Measurements from ENCODE around the gene SBF1. TPM values are rescaled to one million over a fixed set of nuclear protein-coding genes. Genes with fewer than 3 reads are reported as not detected.

The SBF1 gene
- total and polyA plus RNA-seq, 2 donors (not counting 1 experiment from before 2014, with no cell fraction given) = 13.5 to 75.8 TPM

- peak overlapping the region; percentile 66 for H3K9ac ChIP-seq (ENCODE audit: insufficient read depth, low read length)
- peaks cover 3% of the 10 kb centered on the region for H3K4me1 ChIP-seq (ENCODE audit: control insufficient read depth, extremely low read depth, insufficient read depth, low read length)
- peak overlapping the region; percentile 73 to 89 (median 77) for H3K4me3 ChIP-seq (replicated peaks in 1 of 4; ENCODE audit: control extremely low read depth in 1 of 4, insufficient read depth in 1 of 4, low read depth in 3 of 4, low read length in 4 of 4)
- peaks cover 51% of the 10 kb centered on the region for H3K79me2 ChIP-seq (ENCODE audit: control insufficient read depth, insufficient read depth, low read length)
- H3K4me2 ChIP-seq (ENCODE audit: extremely low read depth, insufficient read depth, low read length) = peak overlapping the region; percentile 99
- no peaks in the 10 kb centered on the region for H4K20me1 ChIP-seq (ENCODE audit: control insufficient read depth, extremely low read depth, insufficient read depth, low read length)
- no peak overlapping the region for H2AFZ ChIP-seq (ENCODE audit: low read length)
- H3K27me3 ChIP-seq (ENCODE audit: control insufficient read depth, insufficient read depth, low read length) = no peaks in the 10 kb centered on the region
- DNase-seq (ENCODE audit: low read depth in 2 of 2) = no peak
- H3K36me3 ChIP-seq (ENCODE audit: control insufficient read depth, insufficient read depth, low read length) = peaks cover 14% of the 10 kb centered on the region
- TF ChIP-seq CTCF (conservative IDR thresholded peaks at IDR 0.05 in 1 of 2, IDR thresholded peaks at IDR 0.05 in 1 of 2; ENCODE audit: low read depth in 1 of 2, low read length in 2 of 2) (no peak), EZH2 (IDR thresholded peaks at IDR 0.05; ENCODE audit: low read length, missing control alignments) (no peak)
- no peaks in the 10 kb centered on the region for H3K9me3 ChIP-seq (ENCODE audit: control insufficient read depth, insufficient read depth, low read depth, low read length)
- peak overlapping the region; percentile 90 for H3K27ac ChIP-seq (ENCODE audit: insufficient read depth, low read length)
These were observed 34.1 kb upstream of the SBF1 start for GRCh38 chr22:50508897-50509296.

DNA sequence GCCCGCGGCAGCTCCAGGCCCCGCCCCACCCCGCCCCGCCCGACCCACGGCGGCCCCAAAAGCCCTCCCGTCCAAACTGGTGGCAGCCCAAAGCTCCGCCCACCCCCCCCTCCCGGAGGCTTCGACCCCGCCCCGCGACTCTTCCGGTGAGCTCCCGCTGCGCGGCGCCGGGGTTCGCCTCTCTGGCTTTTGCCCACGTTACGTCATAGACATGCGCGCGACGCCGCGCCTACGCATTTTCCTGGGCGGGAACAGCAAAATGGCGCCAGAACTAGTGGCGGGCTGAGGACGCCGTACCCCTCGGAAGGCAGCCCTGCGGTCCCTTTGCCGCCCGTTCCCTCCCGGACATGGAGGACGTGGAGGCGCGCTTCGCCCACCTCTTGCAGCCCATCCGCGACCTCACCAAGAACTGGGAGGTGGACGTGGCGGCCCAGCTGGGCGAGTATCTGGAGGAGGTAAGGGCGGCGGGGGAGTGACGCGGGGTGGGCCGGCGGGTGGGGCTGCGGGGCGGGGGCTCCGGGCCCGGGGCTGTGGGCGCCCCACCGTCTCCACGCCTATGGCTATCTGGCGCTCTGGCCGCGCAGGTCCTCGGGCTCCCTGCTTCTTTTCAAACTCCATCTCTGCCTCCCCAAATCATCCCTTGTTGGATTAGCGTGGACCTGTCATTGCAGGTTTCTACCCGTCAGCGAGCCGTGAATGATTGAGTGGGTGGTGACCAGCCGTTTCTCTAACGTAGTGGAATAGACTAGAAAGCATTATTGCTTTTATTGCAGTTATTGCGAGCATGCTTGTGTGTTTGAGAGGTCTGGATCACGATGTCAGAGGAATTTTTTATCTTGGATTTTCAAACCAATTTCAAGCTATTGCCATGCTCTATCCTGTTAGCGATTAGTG lies 33.4 kb upstream of the SBF1 start, which contains the start of gene NCAPH2:
NCAPH2 (plus strand) TSS at position 234 of the 894 bp plus-strand sequence; CDS start at position 348, 114 bp downstream.
- Histone ChIP-seq H3K4me3 (replicated peaks in 1 of 4; ENCODE audit: control extremely low read depth in 1 of 4, insufficient read depth in 1 of 4, low read depth in 3 of 4, low read length in 4 of 4) (peak within 1 kb of the TSS; percentile 91 to 97 (median 94)), H4K20me1 (ENCODE audit: control insufficient read depth, extremely low read depth, insufficient read depth, low read length) (no peaks in the 10 kb centered on the region), H3K79me2 (ENCODE audit: control insufficient read depth, insufficient read depth, low read length) (peaks cover 51% of the 10 kb centered on the region), H3K36me3 (ENCODE audit: control insufficient read depth, insufficient read depth, low read length) (peaks cover 15% of the 10 kb centered on the region), H3K4me2 (ENCODE audit: extremely low read depth, insufficient read depth, low read length) (peak within 1 kb of the TSS; percentile 99), H3K27me3 (ENCODE audit: control insufficient read depth, insufficient read depth, low read length) (no peaks in the 10 kb centered on the region), H3K4me1 (ENCODE audit: control insufficient read depth, extremely low read depth, insufficient read depth, low read length) (peaks cover 3% of the 10 kb centered on the region), H2AFZ (ENCODE audit: low read length) (peak within 1 kb of the TSS; percentile 89), H3K9me3 (ENCODE audit: control insufficient read depth, insufficient read depth, low read depth, low read length) (no peaks in the 10 kb centered on the region), H3K9ac (ENCODE audit: insufficient read depth, low read length) (peak within 1 kb of the TSS; percentile 90), H3K27ac (ENCODE audit: insufficient read depth, low read length) (peak within 1 kb of the TSS; percentile 90)
- peak; percentile 91 to 97 for DNase-seq (ENCODE audit: low read depth in 2 of 2)
- TF ChIP-seq CTCF (conservative IDR thresholded peaks at IDR 0.05 in 1 of 2, IDR thresholded peaks at IDR 0.05 in 1 of 2; ENCODE audit: low read depth in 1 of 2, low read length in 2 of 2) (no peak), EZH2 (IDR thresholded peaks at IDR 0.05; ENCODE audit: low read length, missing control alignments) (no peak)

DNA sequence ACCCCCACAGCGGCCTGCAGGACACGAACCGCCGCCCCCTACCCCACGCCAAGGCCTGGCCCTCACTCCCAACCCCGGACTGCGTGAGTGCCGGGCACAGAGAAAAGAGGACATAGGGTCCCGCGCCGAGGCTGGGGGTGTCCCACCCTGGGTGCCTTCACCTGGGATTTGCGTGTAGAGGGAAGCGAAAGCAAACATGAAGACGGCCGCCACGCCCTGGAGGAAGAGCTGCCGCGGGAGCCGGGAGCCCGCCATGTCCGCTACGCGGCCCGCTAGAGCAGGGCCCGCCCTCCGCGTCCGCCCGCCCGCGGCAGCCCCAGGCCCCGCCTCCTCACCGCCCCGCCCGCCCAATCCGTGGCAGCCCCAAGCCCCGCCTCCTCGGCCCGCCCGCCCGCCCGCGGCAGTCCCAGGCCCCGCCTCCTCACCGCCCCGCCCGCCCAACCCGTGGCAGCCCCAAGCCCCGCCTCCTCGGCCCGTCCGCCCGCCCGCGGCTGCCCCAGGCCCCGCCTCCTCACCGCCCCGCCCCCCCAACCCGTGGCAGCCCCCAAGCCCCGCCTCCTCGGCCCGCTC lies 32.7 kb upstream of the SBF1 start, which contains the start of gene LMF2:
LMF2 (minus strand) TSS at position 282 of the 570 bp plus-strand sequence; CDS start at position 255, 27 bp downstream.
- no peak for TF ChIP-seq CTCF (conservative IDR thresholded peaks at IDR 0.05 in 1 of 2, IDR thresholded peaks at IDR 0.05 in 1 of 2; ENCODE audit: low read depth in 1 of 2, low read length in 2 of 2)
- no peak for TF ChIP-seq EZH2 (IDR thresholded peaks at IDR 0.05; ENCODE audit: low read length, missing control alignments)
- Histone ChIP-seq H3K4me1 (ENCODE audit: control insufficient read depth, extremely low read depth, insufficient read depth, low read length) (peaks cover 3% of the 10 kb centered on the region), H3K79me2 (ENCODE audit: control insufficient read depth, insufficient read depth, low read length) (peaks cover 44% of the 10 kb centered on the region), H3K36me3 (ENCODE audit: control insufficient read depth, insufficient read depth, low read length) (peaks cover 16% of the 10 kb centered on the region), H3K4me2 (ENCODE audit: extremely low read depth, insufficient read depth, low read length) (peak within 1 kb of the TSS; percentile 99), H3K27me3 (ENCODE audit: control insufficient read depth, insufficient read depth, low read length) (no peaks in the 10 kb centered on the region), H3K9ac (ENCODE audit: insufficient read depth, low read length) (peak within 1 kb of the TSS; percentile 90), H3K4me3 (replicated peaks in 1 of 4; ENCODE audit: control extremely low read depth in 1 of 4, insufficient read depth in 1 of 4, low read depth in 3 of 4, low read length in 4 of 4) (peak within 1 kb of the TSS; percentile 91 to 97 (median 94)), H2AFZ (ENCODE audit: low read length) (peak within 1 kb of the TSS; percentile 89), H4K20me1 (ENCODE audit: control insufficient read depth, extremely low read depth, insufficient read depth, low read length) (no peaks in the 10 kb centered on the region), H3K27ac (ENCODE audit: insufficient read depth, low read length) (peak within 1 kb of the TSS; percentile 90), H3K9me3 (ENCODE audit: control insufficient read depth, insufficient read depth, low read depth, low read length) (no peaks in the 10 kb centered on the region)
- DNase-seq (ENCODE audit: low read depth in 2 of 2) = no peak
